Activated CD4-positive, alpha-beta T cell treated with anti-CD3 and anti-CD28 coated beads for 4 hours (primary cell): ENCODE measurements around the gene ACYP2.
"Not testable (repeated sequence)": the region's sequence is repeated elsewhere in the genome, so short reads cannot be mapped to it uniquely, and the experiment has no call there.

ENCODE experiments used
- DNase-seq, 2 donors: peaks; one replicate each; pipeline ENCODE4 v3.0.0-alpha.2; 2020

ACYP2 gene

GRCh38 chr2:54228945-54229344 is 113.5 kb downstream of the ACYP2 start:
- DNase-seq = no peak

- no peak for DNase-seq
These were observed 118.6 kb downstream of the ACYP2 start for GRCh38 chr2:54233832-54234649.

DNA sequence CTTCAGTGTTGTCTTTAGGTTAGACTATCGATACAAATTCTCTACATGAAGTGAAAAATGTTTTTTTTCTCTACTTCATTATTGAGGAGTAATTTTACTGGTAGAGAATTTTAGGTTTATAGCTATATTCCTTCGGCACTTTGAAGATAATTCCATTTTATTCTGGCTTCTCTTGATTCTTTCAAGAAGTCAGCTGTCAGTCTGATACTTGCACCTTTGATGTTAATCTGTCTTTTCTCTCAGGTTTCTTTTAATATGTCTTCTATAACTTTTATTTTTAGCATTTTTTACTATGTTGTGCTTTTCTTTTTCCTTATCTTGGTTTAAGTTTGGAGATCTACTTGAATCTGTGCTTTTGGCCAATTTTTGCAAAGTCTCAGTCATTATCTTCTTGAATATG is 122.0 kb downstream of the ACYP2 start:
- DNase-seq = no peak

- DNase-seq = no peak
These were observed 124.0 kb downstream of the ACYP2 start for GRCh38 chr2:54239427-54239826.

DNA sequence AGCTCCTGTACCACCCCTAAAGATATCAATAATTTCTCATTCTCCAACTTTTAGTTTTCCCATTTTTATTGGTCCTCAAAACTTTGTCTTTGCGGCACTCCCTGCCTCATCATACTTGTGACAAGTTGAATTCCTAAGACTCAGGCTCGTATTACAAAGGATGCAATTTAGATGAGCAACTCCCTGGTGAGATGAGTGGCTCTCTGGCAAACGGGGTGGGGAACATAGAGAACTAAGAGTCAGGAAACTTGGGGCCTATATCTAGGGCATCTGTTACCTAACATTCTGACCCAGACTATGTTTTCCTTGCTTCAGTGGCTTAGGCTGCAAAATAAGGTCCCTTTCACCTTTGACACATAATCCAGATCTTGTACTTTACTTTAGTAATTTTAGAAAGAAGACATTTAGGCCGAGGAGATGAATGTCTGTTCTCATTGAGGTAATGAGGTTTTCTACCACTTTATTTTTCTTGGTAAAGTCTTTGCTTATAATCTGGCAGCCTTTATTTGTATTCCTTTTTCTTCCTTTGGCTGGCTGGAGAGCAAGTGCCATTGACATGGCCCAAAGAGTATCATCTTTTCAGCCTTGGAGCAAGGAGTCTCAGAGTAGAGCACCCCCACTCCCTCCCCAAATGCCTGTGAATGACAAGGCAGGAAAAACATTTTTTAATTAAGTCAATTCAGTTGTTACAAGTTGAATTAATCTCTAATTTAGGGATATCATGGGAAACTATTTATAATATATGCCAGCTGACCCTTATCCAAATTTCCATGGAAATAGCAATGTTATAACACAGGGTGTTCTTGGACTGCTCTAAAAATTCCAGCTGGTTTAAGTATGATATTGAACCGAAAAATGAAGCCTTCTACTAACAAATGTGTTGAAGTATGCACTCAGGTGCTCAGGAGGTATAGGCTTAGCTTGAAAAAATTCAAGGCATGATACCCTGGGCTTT is 125.4 kb downstream of the ACYP2 start:
- DNase-seq = no peak

DNA sequence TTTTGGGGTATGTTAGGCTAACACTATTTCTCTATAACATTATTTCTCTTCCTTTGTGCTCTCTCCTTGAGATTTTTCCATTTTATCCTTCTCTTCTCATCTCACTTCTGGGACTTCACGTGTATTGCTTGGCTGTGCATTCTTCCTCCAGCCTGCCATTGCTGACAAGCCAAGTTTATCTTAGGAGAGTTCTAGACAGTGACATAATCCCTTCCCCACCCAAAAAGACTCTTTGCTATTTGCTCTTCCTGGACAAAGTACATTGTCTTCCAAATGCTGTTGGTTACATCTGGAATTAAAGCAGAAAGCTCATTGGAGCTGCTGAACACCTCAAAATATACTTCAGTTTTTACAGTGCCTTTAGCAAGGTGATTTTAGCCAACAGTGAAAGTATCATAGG is 131.7 kb downstream of the ACYP2 start:
- DNase-seq = no peak

DNA sequence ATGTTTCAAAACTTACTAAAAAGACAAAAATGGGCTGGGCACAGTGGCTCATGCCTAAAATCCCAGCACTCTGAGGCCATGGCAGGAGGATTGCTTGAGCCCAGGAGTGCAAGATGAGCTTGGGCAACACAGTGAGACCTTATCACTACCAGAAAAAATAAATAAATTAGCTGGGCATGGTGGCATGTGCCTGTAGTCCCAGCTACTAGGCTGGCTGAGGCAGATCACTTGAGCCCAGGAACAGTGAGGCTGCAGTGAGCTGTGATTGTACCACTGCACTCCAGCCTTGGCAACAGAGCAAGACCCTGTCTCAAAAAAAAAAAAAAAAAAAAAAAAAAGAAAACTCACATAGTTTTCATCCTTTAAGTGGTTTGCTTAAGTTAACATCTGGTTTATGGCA is 134.2 kb downstream of the ACYP2 start:
- no peak for DNase-seq

DNA sequence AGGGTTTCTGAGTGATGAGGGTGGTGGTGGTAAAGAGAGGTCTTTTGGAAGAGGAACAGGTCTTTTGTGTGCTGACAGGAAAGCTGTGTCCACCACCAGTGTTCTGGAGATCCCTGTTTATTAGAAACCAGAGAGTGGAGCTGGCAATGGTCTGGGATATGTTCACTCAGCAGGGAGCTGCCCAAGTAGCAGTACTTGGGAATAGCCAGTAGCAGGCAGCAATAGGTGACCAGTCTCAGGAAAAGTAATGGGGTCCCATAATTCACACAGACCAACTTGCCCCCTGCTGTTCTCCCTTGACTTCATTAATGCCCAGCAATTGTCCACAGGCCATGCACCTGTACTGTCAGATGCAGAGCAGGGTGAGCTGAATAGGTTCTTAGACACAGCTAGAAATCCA is 138.8 kb downstream of the ACYP2 start:
- no peak for DNase-seq

DNA sequence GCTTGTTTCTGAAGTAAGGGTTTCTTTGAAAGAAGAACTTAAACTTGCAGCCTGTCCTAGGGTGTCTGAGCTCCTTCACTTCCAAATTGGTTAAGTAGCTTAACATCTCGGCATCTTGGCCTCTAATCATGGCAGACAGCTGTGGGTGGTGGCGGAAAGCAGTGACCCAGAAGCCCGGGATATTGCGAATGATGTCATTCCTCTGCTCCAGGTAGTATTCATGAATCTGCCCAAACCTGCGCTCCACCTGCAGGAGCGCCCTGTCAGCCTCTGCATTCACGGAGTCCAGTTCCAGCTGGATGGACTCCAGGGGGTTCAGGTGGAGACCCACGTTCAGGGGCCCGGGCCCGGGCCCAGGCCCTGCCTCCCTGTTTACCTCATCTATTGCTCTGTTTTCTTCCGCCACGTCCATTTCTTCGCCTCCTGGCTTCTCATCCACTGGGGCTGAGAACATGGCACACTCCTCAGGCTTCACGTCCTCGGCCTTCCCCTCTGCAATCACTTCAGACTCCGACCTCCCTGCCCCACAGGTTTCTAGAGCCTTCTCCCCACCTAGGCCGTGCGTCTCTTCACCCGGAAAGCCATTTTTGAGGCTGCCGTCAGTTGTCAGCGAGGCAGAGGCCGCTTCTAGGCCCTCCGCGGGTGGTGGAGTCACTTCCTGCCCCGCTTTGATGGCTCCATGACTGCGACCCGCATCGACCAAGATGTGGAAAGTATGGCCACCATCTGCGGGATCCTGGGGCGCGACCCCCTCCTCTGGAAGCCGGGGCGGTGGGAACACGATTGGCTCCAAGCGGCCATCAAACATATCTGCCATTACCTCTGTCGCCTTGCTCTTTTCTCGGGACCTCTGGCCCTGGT is 140.0 kb downstream of the ACYP2 start:
- no peak for DNase-seq

DNA sequence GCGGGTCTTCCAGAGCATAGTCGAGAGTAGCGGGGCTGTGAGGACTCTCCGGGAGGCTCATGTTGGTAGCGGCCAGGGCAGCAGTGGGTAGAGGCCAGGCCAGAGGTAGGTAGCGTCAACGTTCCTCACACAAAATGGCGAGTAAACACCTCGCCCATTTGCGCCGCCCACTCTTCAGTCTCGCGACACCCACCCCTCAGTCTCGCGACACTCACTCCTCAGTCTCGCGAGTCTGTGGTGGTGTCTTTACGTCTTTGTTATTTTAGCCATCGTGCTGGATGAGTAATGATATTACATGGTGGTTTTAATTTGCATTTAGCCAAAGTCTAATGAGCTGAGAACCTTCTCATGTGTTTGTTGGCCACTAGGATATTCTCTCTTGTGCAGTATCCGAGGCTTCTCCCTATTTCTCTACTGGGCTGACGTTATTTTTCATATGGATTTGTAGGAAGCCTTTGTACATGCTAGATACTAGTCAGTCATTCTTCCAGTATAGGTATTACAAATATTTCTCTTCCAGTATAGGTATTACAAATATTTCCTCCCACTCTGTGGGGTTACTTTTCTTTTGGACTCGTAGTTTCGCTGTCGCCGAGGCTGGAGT is 140.8 kb downstream of the ACYP2 start, which contains the start of gene TSPYL6:
TSS of gene TSPYL6 (minus strand) at position 139 of the 604 bp plus-strand sequence. CDS start at position 61, 78 bp downstream.
- no peak for DNase-seq

DNA sequence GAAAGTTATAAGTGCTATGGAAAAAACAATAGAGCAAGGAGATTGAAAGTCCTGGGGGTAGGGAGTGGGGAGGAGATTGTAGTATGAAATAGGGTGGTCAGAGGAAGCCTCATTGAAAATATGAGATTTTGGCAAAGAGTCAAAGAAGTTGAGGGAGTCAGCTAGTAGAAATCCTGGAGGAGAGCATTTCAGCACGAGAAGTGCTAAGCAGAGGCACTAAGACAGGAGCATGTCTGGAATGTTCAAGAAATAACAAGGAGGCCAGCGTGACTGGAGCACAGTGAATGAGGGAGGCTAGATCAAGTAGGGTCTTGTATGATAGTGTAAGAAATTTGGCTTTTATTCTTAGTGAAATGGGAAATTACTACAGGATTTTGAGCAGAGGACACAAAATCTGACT is 142.8 kb downstream of the ACYP2 start:
- DNase-seq = no peak

DNA sequence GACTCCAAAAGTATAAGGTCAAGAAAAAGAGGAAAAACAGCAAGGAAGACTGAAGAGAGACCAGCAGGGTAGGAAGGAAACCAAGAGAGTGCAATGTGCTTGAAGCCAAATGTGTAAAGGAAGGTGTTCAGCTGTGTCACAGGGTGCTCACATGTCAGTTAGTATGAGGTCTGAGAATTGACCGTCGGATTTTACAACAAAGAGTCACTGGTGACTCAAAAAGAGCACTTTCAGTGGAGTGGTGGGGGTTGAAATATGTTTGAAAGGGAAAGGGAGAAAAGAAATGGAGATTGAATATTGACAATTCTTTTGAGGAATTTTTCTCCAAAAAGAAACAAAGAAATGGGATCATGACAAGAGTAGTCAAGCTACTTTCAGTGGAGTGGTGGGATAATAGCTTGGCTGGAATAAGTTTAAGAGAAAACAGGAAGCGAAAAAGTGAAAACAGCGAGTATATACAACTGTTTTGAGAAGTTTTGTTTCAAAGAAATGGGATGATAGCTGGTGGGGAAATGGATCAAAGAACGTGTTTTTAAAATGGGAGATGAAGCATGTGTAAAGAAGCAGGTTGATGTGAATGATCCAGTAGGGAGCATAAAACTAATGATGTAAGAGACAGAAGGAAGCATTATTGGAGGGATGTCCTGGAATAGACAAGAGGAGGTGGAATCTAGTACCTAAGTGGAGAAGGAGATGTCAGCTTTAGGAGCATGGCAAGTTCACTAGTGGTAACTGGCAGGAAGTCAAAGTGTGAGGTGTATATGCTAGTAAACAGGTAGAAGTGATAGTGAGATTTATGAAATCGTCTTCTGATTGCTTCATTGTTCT is 144.2 kb downstream of the ACYP2 start:
- no peak for DNase-seq

GRCh38 chr2:54260241-54260595 is 144.8 kb downstream of the ACYP2 start:
- no peak for DNase-seq

DNA sequence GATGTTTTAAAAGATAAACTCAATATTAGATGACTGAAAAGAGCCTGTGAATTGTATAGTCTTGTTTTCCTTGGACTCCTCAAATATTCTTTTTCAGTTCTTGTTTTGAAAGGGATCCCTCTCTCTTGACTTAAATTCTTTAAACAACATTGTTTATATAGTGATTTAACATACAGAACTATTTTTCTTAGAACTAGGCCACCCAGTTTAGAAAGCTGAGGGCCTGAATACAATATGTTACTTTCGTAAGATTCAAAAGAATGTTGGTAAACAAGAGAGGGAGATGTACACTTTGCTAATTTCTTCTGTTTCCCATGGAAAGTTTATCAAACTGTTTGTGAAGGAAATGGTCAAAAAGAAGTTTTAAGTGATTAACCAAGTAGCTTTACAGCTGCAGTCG is 146.1 kb downstream of the ACYP2 start:
- DNase-seq = no peak

GRCh38 chr2:54262015-54262765 is 146.8 kb downstream of the ACYP2 start:
- no peak for DNase-seq

GRCh38 chr2:54265081-54265480 is 149.7 kb downstream of the ACYP2 start:
- not testable (repeated sequence) for DNase-seq

- DNase-seq = no peak
These were observed 152.2 kb downstream of the ACYP2 start for GRCh38 chr2:54267577-54267976.

DNA sequence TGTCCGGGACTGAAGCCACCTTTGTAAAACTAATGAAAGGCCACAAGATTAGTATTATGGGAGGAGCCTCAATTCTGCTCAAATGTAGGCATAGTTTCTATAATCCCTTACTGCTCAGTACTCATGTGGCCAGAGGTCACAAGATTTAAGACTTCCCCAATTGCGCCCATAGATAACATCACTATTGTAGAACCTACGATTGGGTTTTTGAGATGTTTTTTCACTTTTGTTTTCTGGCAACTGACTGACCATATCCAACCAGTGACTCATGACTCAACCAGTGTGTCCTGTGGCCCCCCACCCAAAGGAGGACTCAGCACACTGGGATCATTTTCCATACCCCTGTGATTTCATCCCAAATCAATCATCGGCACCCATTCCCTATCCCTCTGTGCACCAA is 155.8 kb downstream of the ACYP2 start:
- DNase-seq = no peak

DNA sequence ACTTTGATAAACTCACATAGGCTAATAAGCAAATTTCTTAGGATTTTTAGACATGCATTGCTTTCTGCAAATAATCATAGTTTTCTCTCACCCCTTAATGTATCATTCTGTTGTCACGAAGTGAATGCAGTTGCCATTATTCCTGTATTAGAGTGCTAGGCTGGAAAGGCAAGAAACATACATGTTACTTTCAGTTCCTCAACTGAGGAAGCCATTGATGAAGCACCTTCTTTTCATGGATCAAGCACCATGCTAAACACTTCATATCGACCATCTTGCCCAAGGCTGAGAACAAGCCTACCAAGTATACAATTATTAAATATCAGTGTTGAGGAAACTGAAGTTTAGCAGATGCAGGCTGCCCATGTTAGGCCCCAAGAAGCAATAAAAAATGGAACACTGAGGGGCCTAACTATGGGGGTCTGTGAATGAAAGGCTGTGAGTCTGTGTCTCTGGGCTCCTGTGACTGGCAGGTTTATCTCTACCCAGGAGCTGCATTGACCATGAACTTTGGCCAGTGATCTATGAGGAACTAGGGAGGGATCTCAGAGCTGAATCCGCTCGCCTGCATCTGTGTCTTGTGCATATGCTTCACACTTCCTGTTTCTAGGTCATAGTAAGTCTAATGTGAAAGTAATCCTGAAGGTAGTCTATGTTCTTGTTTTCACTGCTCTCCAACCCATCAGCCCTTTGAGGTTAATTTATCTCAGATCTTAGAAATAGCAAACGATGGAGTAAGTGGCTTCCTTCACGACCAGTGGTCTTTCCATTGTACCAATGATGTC is 156.6 kb downstream of the ACYP2 start:
- no peak for DNase-seq

DNA sequence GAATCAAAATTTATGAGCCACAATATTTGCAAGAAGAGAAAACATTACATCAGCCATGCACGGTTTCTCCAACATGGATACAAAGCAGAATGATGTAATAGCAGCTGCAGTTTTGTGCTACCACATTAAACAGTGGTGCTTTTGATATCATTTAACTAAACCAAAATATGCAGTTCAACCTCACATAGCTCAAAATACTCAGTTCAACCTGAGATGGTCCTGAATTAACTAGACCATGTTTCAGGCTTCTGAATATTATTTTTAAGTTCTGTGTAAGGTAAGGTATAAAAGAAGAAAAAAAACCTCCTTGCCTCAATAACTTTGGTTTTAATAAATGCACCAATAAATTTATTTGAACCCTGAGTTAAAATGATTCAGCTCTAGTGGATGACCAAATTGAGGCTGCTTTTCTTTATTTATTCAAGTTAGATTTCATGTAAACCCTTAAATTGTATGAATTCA is 159.4 kb downstream of the ACYP2 start:
- DNase-seq = no peak
